Left colon (tissue), 2 donors: Measurements from ENCODE around the gene CEP85L. TPM values are rescaled to one million over a fixed set of nuclear protein-coding genes. Genes with fewer than 3 reads are reported as not detected.

ENCODE experiments used
- ATAC-seq: fragments of 200-7000 bp; cut with Tn5 transposase; one replicate; pipeline ENCODE4 v1.9.1; 2020; ENCODE audit warnings: mild to moderate bottlenecking, moderate library complexity
- DNase-seq, 2 donors: peaks; one replicate each; pipeline ENCODE4 v3.0.0-alpha.2; 2020
- intact Hi-C, 2 donors: fragments of 100-400 bp; cut with DNase I in 1 of 2; cut with micrococcal nuclease in 1 of 2; formaldehyde crosslinking; loops; one replicate each; pipeline versions ENCODE4 v1.11.2 to v1.14.0; 2022; cut with DNase I, micrococcal nuclease
- total RNA-seq, 2 donors: library from RNA; stranded (reverse); fragmentation: NEBNext Ultra II Directional; extraction: Animal tissue kit (Norgen Biotek cat#: 25700); gene quantifications; one replicate each; pipeline ENCODE4 v1.2.1, GENCODE V29; 2021
- donor health status: DM: no; HTN: no; CAD: no.
- donor health status: DM: yes; HTN: yes; CAD: no.

Gene CEP85L
- total RNA-seq, 2 donors from 2014 or later = 2.7 to 6.2 TPM

DNA sequence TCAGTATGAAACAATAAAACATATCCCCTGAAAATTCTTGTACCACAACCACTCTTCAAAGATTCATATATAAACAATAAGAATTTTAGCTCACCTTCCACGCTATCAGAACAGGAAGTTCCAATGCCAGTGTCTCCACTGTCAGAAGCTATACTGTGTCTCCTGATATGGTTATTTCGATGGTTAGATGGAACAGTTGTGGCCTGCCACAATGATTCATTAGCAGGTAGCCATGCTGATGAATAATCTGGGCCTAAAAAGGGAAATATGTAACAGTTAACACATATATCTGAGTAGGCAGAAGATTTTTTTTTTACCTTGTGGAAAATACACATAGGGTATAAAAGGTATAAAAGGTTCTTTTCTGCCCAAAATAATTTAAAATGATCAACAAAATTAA is 19.0 kb downstream of the CEP85L start:
- ATAC-seq (no peak), DNase-seq (no peak)
- intact Hi-C loops = no loop called here

DNA sequence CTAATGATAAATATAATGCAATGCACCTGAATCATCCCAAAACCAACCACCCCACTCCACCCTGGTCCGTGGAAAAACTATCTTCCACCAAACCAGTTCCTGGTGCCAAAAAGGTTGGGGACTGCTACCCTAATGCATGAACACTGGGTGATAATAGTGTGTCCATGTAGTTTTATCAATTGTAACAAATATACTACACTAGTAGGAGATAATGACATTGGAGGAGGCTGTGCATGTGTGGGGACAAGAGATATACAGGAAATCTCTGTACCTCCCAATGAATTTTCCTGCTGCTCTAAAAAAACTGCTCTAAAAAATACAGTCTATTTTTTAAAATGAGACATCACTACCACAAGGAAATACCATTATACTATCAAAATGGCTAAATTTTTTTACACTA is 20.5 kb downstream of the CEP85L start:
- intact Hi-C loops = no loop called here
- DNase-seq = no peak
- no peak for ATAC-seq

DNA sequence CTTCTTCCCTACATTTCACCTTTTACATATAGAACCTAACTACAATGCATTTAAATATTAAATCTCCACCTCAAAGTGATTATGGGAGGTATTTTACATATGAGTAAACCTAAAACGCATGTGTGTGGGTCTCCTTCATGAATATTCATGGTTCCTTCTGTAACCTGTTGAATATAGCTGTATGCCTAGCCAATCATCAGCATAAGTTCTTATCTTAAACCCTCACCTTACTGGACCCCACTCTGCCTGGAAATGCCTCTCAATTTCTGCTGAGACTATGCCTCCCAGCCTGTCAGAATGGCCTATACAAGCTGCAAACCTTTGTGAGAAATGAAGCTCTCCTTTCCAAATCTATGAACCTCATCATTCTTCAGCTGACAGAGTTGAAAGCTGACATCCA is 21.3 kb downstream of the CEP85L start:
- intact Hi-C loops = no loop called here
- ATAC-seq = no peak
- DNase-seq = no peak

DNA sequence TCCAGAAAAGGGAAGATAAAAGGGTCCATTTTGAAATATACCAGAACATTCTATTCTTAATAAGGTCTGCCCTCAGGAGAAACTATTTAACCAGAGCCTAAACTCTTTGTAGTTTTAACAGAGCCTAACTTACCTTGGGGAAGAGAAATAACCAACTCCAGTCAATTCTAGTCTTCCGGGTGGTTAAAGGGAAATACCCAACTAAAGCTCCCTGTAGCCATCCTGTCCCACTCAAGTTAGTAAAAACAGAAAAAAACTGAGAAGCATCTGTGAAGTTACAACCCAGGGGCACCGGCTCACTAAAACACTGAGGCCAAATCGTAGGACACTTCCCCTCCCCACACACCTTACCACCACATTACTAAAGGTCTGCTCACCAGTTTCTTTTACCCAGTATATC is 23.7 kb downstream of the CEP85L start:
- DNase-seq = no peak
- ATAC-seq = no peak
- intact Hi-C loops = no loop called here

DNA sequence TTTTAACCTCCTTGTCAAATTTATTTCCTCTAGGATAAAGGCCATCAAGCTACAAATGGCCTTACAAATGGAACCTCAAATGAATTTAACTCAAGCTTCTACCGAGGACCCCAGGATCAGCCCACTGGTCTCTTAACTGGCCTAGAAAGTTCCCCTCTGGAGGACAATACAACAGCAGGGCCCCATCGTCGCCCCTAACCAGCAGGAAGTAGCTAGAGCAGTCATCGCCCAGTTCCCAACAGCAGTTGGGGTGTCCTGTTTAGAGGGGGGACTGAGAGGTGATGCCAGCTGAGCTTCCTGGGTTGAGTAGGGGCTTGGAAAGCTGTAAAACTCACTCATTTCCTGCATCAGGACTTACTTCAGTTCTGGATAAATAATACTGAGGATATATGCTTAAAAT is 25.6 kb downstream of the CEP85L start:
- DNase-seq = no peak
- intact Hi-C loops = no loop called here
- no peak for ATAC-seq

DNA sequence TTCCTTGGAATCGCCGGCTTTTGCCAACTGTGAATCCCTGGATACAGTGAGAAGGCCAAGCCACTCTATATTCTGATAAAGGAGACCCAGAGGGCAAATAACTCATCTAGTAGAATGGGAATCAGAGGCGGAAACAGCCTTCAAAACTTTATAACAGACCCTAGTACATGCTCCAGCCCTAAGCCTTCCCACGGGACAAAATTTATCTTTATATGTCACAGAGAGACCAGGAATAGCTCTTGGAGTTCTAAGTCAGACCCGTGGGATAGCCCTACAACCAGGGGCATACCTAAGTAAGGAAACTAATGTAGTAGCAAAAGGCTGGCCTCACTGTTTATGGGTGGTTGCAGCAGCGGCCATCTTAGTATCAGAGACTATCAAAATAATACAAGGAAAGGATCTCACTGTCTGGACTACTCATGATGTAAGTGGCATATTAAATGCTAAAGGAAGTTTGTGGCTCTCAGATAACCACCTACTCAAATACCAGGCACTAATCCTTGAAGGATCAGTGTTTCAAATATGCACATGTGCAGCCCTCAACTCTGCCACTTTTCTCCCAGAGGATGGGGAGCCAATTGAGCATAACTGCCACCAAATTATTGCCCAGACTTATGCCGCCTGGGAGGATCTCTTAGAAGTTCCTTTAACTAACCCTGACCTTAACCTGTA is 29.5 kb downstream of the CEP85L start:
- DNase-seq = no peak
- ATAC-seq = no peak
- intact Hi-C loops = no loop called here

DNA sequence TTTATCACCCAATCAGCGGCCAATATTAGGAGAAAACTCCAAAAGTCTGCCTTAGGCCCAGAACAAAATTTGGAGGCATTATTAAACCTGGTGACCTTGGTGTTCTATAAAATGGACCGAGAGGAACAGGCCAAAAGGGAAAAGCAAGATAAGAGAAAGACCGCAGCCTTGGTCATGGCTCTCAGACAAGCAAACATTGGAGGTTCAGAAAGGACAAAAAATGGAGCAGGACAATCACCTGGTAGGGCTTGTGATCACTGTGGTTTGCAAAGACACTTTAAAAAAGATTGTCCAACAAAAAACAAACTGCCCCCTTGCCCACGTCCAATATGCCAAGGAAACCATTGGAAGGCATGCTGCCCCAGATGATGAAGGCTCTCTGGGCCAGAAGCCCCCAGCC is 31.2 kb downstream of the CEP85L start:
- intact Hi-C loops = no loop called here
- DNase-seq (no peak), ATAC-seq (no peak)

DNA sequence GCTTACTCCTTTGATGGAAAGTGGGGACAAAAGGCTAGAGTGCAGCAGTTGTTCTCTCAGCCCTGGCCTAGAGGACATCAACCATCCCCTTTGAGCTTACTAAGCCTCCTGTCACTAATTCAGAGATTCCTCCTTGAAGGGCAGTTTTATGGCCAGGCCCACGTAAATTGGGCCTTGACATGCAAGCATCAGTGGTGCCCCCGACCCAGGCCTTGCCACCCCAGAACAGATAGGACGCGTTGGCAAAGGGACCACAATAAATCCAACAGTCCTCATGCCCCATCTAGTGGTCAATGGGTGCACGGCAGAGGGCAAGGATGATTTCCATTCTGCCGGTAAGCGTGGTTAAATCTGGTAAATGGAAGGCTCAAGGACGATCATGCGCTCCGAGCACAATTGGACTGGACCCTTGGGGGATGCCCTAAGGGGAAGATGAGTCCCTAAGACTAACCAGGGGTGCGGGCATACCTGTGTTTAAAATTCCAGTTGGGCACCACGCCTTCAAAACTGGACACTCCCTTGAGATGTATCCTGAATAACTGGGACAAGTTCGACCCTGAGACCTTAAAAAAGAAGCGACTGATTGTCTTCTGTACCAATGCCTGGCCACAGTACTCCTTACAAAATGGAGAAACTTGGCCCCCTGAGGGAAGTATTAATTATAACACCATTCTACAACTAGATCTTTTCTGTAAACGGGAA is 32.6 kb downstream of the CEP85L start:
- DNase-seq (peak; percentile 32 to 60), ATAC-seq (peak; percentile 81)
- intact Hi-C loops = no loop called here

DNA sequence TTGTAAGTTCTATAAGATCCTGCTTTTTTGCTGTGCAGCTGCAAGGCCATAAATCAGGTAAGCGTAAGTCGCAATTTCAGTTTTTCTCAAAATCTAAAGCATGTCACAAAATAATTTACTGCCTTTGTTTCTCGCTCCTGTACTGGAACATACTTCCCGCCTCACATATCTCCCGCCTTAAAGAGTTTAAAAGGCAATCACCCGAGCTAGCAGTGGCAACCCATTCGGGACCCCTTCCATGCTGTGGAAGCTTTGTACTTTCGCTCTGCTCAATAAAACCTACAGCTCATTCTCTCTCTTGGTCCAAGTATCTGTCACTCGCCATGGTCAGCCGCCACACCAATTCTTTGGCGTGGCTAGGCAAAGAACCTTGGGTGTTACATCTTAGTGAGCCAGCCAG is 34.0 kb downstream of the CEP85L start:
- no peak for DNase-seq
- intact Hi-C loops = no loop called here
- no peak for ATAC-seq

DNA sequence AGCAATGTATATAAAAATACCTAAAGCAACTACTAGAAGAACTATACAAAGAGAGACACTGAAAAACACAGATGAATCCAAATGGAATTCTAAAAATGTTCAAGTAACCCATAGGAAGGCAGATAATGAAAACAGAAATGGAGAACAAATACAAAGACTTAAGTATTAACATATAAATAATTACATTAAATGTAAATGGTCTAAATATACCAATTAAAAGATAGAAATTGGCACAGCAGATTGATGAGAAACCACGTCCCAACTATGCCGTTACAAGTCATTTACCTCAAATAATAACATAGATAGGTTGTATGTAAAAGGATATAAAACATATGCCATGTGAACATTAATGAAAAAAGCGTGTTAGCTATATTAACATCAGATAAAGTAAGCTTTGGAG is 40.1 kb downstream of the CEP85L start:
- intact Hi-C loops = no loop called here
- DNase-seq (no peak), ATAC-seq (no peak)

DNA sequence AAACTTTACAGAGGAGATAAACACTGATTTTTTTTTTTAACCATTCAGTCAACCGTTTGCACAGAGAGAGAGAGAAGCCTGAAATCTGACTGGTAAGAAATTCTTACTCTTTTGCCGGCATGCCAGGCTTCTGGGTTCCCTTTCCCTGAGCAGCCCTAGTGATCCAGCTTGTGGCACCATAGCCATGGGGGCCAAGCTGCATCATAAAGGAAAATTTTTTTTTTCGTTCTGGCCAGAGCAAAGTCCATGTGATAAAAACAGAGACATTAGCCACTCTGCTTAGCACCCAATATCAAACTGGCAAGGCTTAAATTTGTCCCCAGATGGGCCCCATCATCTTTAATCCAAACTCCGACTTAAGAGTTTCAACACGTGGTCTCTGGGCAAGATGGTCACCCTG is 44.5 kb downstream of the CEP85L start:
- no peak for ATAC-seq
- no peak for DNase-seq
- intact Hi-C loops = no loop called here

DNA sequence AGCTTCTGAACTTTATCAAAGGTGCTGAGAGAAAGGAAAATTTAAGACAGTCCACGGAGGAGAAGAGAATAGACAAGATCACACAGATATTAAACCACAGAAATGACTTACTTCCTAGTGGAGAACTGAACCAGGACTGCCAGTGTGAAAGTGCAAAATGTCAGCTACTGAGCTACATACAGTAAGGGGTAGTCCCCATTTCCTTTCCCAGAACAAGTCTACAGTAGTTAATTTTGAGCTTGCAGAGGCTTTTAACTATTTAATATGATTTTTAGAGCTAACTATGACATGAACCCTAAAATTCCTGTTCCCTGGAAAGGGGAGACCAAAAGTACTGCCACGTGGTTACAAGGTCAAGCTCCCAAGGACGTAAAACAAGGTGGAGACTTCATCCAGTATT is 45.1 kb downstream of the CEP85L start:
- intact Hi-C loops = no loop called here
- ATAC-seq (no peak), DNase-seq (no peak)

DNA sequence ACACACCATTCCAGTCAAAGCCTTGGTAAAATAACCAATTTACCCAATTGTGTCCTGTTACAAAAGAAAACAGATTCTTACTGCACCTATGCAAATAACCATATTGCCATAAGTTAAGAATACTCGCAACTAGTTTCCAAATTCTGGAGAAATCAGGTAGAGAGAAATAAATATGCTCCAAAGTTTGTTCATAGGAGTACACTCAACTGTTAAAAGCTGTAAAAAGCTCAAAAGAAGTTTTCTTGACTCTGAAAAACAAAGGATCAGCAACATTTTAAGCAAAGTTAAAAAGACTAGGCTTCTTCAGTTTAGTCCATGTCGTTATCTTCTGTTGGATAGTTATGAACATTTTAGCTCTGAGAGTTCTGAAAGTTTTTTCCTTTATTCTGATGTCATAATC is 48.0 kb downstream of the CEP85L start:
- intact Hi-C loops = no loop called here
- DNase-seq = no peak
- no peak for ATAC-seq

DNA sequence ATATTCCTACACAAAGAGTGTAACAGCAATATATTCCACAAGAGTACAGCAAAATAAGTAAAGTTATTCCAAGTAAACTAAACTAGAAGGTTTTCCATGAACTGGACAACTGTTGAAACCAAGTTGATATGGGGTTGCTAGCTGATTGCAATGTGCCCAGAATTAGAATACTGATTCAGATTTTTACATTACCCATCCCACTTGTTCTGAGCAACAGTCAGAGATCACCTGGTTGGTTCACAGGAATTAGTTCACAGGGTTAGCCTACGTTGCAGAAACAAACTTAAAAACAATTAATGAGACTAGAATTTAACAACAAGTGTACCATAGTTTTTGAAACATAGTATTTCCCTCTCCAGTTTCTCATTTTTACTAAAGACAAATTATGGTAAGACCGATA is 49.1 kb downstream of the CEP85L start:
- intact Hi-C loops = no loop called here
- ATAC-seq = no peak
- no peak for DNase-seq

DNA sequence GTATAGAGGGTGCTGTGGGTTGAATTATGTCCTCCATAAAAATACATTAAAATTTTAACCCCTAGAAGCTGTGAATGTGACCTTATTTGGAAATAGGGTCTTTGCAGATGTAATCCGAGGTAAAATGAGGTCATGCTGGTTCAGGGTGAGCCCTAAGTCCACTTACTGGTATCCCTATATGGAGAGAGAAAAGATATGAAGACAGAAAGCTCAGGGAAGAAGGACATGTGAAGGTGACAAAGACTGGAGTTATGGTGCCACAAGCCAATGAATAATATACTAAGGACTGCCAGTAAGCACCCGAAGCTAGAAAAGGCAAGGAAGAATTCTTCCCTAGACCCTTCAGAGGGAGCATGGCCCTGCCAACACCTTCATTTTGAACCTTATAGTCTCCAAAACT is 53.1 kb downstream of the CEP85L start:
- no peak for ATAC-seq
- intact Hi-C loops = no loop called here
- no peak for DNase-seq

DNA sequence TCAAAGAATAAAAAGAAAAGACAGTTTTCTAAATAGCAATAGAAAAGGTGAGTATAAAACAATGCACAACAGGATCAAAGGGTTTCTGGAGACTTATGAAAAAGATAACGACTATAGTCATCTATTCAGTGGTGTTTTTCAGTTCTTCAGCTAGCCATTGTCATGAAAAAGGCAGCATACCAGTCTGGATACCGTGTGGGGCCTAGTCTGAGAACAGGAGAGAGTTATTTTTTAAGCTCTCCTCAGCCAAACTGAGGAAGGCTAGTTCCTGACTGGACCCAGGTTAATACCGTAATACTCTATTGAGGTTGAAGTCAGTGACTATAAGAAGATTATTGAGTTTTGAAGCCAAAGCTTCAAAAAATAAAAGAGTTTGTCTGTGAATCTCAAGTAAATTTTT is 53.8 kb downstream of the CEP85L start:
- ATAC-seq (no peak), DNase-seq (no peak)
- intact Hi-C loops = no loop called here

DNA sequence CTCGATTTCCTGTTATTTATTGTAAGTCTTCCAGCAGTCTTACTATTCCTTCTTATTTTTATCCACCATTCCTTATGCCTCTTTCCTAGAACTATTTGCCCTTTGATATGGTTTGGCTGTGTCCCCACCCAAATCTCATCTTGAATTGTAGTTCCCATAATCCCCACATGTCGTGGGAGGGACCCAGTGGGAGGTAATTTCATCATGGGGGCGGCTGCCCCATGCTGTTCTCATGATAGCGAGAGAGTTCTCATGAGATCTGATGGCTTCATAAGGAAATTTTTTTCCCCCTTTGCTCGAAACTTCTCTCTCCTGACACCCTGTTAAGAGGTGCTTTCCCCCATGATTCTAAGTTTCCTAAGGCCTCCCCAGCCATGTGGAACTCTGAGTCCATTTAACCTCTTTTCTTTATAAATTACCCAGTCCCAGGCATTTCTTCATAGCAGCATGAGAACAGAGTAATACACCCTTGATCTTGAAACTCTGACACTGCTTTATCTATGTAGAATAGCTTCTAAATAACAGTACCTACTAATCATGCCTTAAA is 54.5 kb downstream of the CEP85L start:
- intact Hi-C loops = no loop called here
- DNase-seq (no peak), ATAC-seq (no peak)

DNA sequence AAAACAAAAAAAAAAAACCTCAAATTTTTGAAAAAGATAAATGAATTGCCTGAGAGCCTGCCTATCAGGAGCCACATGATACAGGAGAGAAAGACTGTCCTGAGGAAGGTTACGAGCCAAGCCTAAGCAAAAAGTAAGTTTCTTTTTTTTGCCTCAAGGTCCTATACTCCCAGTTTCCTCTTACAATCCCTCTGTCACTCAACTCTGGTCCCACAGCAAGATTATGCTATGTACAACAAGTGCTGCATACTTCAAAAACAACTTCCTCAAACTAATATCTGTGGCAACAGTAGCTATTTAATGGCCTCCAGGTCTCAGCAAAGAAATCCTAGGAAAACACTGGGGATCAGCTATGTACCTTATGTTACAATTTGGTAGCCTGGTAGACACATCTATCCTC is 56.5 kb downstream of the CEP85L start:
- intact Hi-C loops = no loop called here
- ATAC-seq (no peak), DNase-seq (no peak)

DNA sequence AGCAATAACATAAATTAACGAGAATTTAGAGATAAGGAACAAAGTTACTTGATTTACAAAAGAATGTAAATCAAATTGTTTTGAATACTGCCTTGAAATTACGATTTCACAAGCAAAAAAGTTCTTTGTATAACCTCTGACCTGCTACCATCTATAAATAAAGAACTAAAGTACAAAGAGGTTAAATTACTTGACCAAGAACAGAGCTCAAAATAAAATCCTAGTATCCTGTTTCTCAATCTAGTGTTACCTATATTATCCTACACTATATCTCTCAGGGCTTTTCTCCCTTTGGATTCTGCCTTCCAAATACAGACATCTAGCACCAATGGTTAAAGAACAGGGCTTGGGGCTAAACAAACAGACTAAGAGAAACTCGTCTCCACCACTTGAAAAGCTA is 59.5 kb downstream of the CEP85L start:
- intact Hi-C loops = no loop called here
- ATAC-seq (no peak), DNase-seq (no peak)

DNA sequence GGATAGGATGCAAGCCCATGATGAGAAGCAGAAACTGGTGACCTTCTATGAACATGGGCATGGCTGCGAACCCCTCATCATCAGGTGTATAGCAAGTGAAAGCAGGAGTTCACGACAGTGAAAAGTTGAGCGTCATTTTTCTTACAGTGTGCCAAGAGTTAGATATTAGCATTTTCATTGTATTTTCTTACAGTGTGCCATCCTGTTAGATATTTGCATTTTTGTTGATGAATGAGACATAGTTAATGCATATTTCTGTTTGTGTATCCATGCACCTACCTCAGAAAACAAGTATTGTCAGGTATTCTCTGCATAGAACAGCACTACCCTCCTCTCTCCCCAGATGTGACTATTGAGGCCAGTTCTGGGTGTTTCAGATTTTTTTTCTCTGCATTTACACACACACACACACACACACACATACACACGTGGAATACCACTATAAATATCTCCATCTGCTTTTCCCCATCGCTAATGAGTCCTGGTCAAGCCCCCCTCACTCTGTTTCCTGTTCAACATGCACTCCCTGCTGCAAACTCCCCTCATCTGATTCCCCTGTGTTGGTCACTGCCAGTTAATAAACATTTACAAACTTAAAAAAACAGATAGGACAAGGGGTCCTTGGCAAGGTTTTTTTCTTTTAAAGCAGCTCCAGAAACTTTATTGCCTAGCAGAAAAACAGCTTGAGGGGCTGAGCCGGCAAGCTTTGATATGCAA is 61.6 kb downstream of the CEP85L start:
- intact Hi-C loops = no loop called here
- no peak for ATAC-seq

More for the DNA sequence above, 61.6 kb downstream of the CEP85L start:
- DNase-seq = no peak
